B cell (primary cell): ENCODE results near the gene TAX1BP1. TPM values are rescaled to one million over a fixed set of nuclear protein-coding genes. Genes with fewer than 3 reads are reported as not detected.
A peak's percentile ranks its signal among the peaks of the same experiment; 100 is the strongest.
"Not testable (repeated sequence)": the region's sequence is repeated elsewhere in the genome, so short reads cannot be mapped to it uniquely, and the experiment has no call there.

Experiments used
- ATAC-seq: fragments of 200-7000 bp; cut with Tn5 transposase; one replicate; pipeline ENCODE4 v1.10.0; 2021; ENCODE audit warnings: low read depth, mild to moderate bottlenecking, moderate number of reproducible peaks, moderate library complexity
- CTCF ChIA-PET: fragments of 350-600 bp; sonication (Branson Sonifier 250); formaldehyde crosslinking; loops from one replicate; lab custom pipeline; 2021; ENCODE audit warnings: antibody characterized with exemption, inconsistent platforms; lab: Charles Lee
- POLR2A ChIA-PET: fragments of 350-600 bp; sonication (Branson Sonifier 250); formaldehyde crosslinking; loops from one replicate; lab custom pipeline; 2021; ENCODE audit warnings: antibody characterized with exemption; lab: Charles Lee
- DNase-seq: peaks from one replicate; pipeline ENCODE4 v3.0.0; 2013
- H2AFZ ChIP-seq: 2 replicates; pipeline ENCODE4 v1.6.1; 2012; ENCODE audit warnings: mild to moderate bottlenecking, low read depth, low read length; ENCODE audit not compliant: insufficient read depth, poor library complexity, severe bottlenecking
- H3K27ac ChIP-seq, 2 donors: 1 replicate in 1 of 2; 2 replicates in 1 of 2; pipeline ENCODE4 v1.5.1; 2012 to 2013; ENCODE audit warnings: low read length in 2 of 2, mild to moderate bottlenecking in 2 of 2, moderate library complexity in 1 of 2
- H3K27me3 ChIP-seq, 4 experiments: fragments of 200-600 bp in 1 of 4; sonication (generic) in 1 of 4; replicated peaks in 1 of 4; 1 replicate in 2 of 4; 2 replicates in 2 of 4; pipeline versions ENCODE4 v1.6.1 to v1.7.0; 2013 to 2016; ENCODE audit warnings: low read length in 3 of 4, mild to moderate bottlenecking in 2 of 4, mixed read lengths in 1 of 4, moderate library complexity in 1 of 4; ENCODE audit not compliant: insufficient read depth in 4 of 4, control insufficient read depth in 3 of 4; ENCODE audit errors: control extremely low read depth in 1 of 4
- H3K36me3 ChIP-seq, 2 experiments: replicated peaks in 1 of 2; 1 replicate in 1 of 2; 2 replicates in 1 of 2; pipeline versions ENCODE4 v1.6.1 to v1.7.1; 2013; ENCODE audit warnings: low read length in 1 of 2; ENCODE audit not compliant: insufficient read depth in 2 of 2, control insufficient read depth in 1 of 2; ENCODE audit errors: control extremely low read depth in 1 of 2, extremely low read depth in 1 of 2
- H3K4me1 ChIP-seq, 2 donors: fragments of 200-600 bp in 1 of 2; sonication (generic) in 1 of 2; 1 replicate in 1 of 2; 2 replicates in 1 of 2; pipeline versions ENCODE4 v1.5.1 to v1.6.1; 2013 to 2017; ENCODE audit warnings: low read length in 2 of 2; ENCODE audit not compliant: control insufficient read depth in 2 of 2, insufficient read depth in 2 of 2
- H3K4me2 ChIP-seq: replicated peaks from 2 replicates; pipeline ENCODE3; 2012; ENCODE audit warnings: mild to moderate bottlenecking, low read depth, low read length; ENCODE audit not compliant: poor library complexity, severe bottlenecking
- H3K4me3 ChIP-seq, 5 experiments: fragments of 200-600 bp in 1 of 5; sonication (generic) in 1 of 5; 1 replicate in 3 of 5; 2 replicates in 2 of 5; pipeline versions ENCODE4 v1.5.1 to v1.7.0; 2011 to 2016; ENCODE audit warnings: low read length in 4 of 5, mild to moderate bottlenecking in 4 of 5, low read depth in 2 of 5, control low read depth in 1 of 5, moderate library complexity in 1 of 5; ENCODE audit not compliant: insufficient read depth in 1 of 5; ENCODE audit errors: control extremely low read depth in 1 of 5, extremely low read depth in 1 of 5
- H3K79me2 ChIP-seq: fragments of 200-600 bp; sonication (generic); one replicate; pipeline ENCODE4 v1.6.0; 2016; ENCODE audit warnings: low read length; ENCODE audit not compliant: control insufficient read depth, insufficient read depth
- H3K9ac ChIP-seq: fragments of 200-600 bp; sonication (generic); 2 replicates; pipeline ENCODE4 v1.6.1; 2017; ENCODE audit warnings: mild to moderate bottlenecking, low read length, moderate library complexity
- H3K9me3 ChIP-seq, 3 donors: one replicate each; pipeline versions ENCODE4 v1.6.1 to v1.7.1; 2013; ENCODE audit warnings: low read length in 2 of 3; ENCODE audit not compliant: control insufficient read depth in 2 of 3, insufficient read depth in 1 of 3; ENCODE audit errors: control extremely low read depth in 1 of 3
- H4K20me1 ChIP-seq: 2 replicates; pipeline ENCODE4 v1.6.0; 2012; ENCODE audit warnings: mild to moderate bottlenecking, low read length; ENCODE audit not compliant: insufficient read depth, control insufficient read depth, poor library complexity, severe bottlenecking
- H3K27ac Mint-ChIP-seq: one replicate; pipeline ENCODE4 v1.8.0; 2021; ENCODE audit warnings: mixed read lengths
- H3K27me3 Mint-ChIP-seq: one replicate; pipeline ENCODE4 v1.8.0; 2021; ENCODE audit warnings: mixed read lengths
- H3K4me1 Mint-ChIP-seq: one replicate; pipeline ENCODE4 v1.8.0; 2021; ENCODE audit warnings: mixed read lengths
- H3K4me3 Mint-ChIP-seq: one replicate; pipeline ENCODE4 v1.8.0; 2021; ENCODE audit warnings: mixed read lengths
- H3K9me3 Mint-ChIP-seq: one replicate; pipeline ENCODE4 v1.8.0; 2022; ENCODE audit warnings: mixed read lengths; ENCODE audit not compliant: insufficient read depth
- CTCF ChIP-seq: fragments of 200-600 bp; IDR thresholded peaks from one replicate; pipeline ENCODE4 v1.8.0; 2022; ENCODE audit warnings: antibody characterized with exemption, mild to moderate bottlenecking
- EZH2 ChIP-seq: IDR thresholded peaks from 2 replicates; pipeline ENCODE4 v1.6.1; 2012; ENCODE audit warnings: borderline replicate concordance, low read depth, mild to moderate bottlenecking, moderate library complexity, low read length; ENCODE audit not compliant: insufficient read depth, poor library complexity, severe bottlenecking
- WGBS: methylation state at CpG from one replicate; pipeline ENCODE4 v1.1.5; 2013; ENCODE audit warnings: missing lambda C conversion rate; ENCODE audit not compliant: insufficient coverage; 5-methylcytosine and 5-hydroxymethylcytosine counted together
- intact Hi-C: fragments of 100-400 bp; cut with micrococcal nuclease; formaldehyde crosslinking; loops from one replicate; pipeline ENCODE4 v1.10.0; 2022
- polyA plus RNA-seq: library from polyadenylated mRNA; depleted of rRNA; stranded (reverse); fragments of >200 nt; gene quantifications from 2 replicates; pipeline ENCODE4 v1.2.3, GENCODE V29; 2012
- total RNA-seq, 2 donors: library from RNA; stranded (reverse); fragments of 120-200 nt in 1 of 2; gene quantifications; 1 replicate in 1 of 2; 2 replicates in 1 of 2; pipeline versions ENCODE4 v1.2.3 to v1.2.4, GENCODE V29; 2013 to 2022

Gene TAX1BP1
- total and polyA plus RNA-seq, 2 donors (not counting 1 experiment from before 2014, with no cell fraction given), result 43.1 to 104 TPM

DNA sequence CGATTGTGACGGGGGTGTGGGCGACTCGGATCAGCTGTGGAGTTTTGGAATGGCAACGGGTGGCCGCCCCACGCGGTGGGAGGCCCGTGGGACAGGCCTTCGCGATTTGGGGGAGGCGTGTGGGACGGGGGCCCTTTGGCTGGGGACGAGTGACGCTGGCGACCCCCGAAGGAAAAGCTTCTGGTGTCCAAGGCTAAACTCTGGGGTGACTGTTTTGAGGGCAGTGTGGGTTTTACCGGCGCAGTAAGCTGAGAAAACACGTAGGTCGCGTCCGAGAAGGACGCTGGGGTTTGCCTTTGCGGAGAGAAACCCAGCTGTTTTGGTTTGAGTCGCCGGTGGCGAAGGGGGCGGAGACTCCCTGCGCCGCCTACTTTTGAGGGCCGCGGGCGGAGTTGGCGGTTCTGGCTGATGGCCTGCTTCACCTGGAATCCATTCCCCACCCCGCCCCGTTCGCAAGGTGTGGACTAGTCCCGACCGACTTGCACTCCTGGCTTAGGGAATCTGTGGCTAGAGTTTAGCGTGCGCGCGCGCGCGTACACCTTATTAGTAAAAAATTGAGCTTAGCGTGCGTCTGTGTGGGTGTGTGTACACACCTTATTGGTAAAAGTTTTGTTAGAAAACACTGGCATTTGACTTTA, 606 bp downstream of the TAX1BP1 start:
- no peaks in the 10 kb centered on the region for H3K27me3 ChIP-seq
- peak overlapping the region; percentile 94 for H2AFZ ChIP-seq
- TF ChIP-seq EZH2 (no peak), CTCF (no peak)
- peak; percentile 63 for ATAC-seq
- peak overlapping the region; percentile 93 for H3K27ac ChIP-seq
- peak; percentile 89 for DNase-seq
- peak overlapping the region; percentile 94 to 100 (median 98) for H3K4me3 ChIP-seq
- POLR2A ChIA-PET, result interaction anchor here (0.9 to 2.6 kb wide), 3 partner anchors 21 to 1541 kb away, joined by 4 to 15 read pairs (median 4); partner anchors contain the start of gene HIBADH
- peak overlapping the region; percentile 95 for H3K9ac ChIP-seq
- CTCF ChIA-PET, result interaction anchor here (0.7 to 1.5 kb wide), 9 partner anchors 11 to 544 kb away, joined by 3 to 8 read pairs (median 3); partner anchors contain the start of gene HIBADH
- peak overlapping the region; percentile 99 for H3K27ac Mint-ChIP-seq
- peak overlapping the region; percentile 96 for H3K4me3 Mint-ChIP-seq
- H3K4me2 ChIP-seq, result peak overlapping the region; percentile 84
- peaks cover 13 to 18% of the 10 kb centered on the region in 2 donors for H3K4me1 ChIP-seq
- H3K9me3 ChIP-seq, result no peaks in the 10 kb centered on the region
- H3K36me3 ChIP-seq, result no peaks in the 10 kb centered on the region
- H3K27me3 Mint-ChIP-seq, result no peaks in the 10 kb centered on the region
- intact Hi-C loops, result loop anchor here (1.0 kb wide), 1 partner anchor 78 kb away; the partner anchor contains the start of gene HIBADH
- no peaks in the 10 kb centered on the region for H3K9me3 Mint-ChIP-seq
- under 1% methylated on average over 45 of the region's 49 CpGs for WGBS
- peaks cover 35% of the 10 kb centered on the region for H3K4me1 Mint-ChIP-seq
- peaks cover 29% of the 10 kb centered on the region for H4K20me1 ChIP-seq
- H3K79me2 ChIP-seq, result peaks cover 44% of the 10 kb centered on the region

GRCh38 chr7:27742091-27742710, 2.2 kb downstream of the TAX1BP1 start:
- H3K79me2 ChIP-seq, result peaks cover 59% of the 10 kb centered on the region
- H3K9me3 ChIP-seq, H3K27me3 ChIP-seq, H3K27ac Mint-ChIP-seq, H3K36me3 ChIP-seq, CTCF ChIA-PET, H3K4me3 Mint-ChIP-seq, ATAC-seq, H2AFZ ChIP-seq, H3K4me2 ChIP-seq, intact Hi-C loops, POLR2A ChIA-PET, H3K9ac ChIP-seq, H3K9me3 Mint-ChIP-seq, H3K27me3 Mint-ChIP-seq, DNase-seq, H3K27ac ChIP-seq, H3K4me3 ChIP-seq: not testable (repeated sequence)
- H4K20me1 ChIP-seq, result peaks cover 44% of the 10 kb centered on the region
- peaks cover 13 to 18% of the 10 kb centered on the region in 2 donors for H3K4me1 ChIP-seq
- peaks cover 40% of the 10 kb centered on the region for H3K4me1 Mint-ChIP-seq
- 93% methylated on average over 5 of the region's 11 CpGs for WGBS
